ENCODE data around the gene TIMM8A.

DNA sequence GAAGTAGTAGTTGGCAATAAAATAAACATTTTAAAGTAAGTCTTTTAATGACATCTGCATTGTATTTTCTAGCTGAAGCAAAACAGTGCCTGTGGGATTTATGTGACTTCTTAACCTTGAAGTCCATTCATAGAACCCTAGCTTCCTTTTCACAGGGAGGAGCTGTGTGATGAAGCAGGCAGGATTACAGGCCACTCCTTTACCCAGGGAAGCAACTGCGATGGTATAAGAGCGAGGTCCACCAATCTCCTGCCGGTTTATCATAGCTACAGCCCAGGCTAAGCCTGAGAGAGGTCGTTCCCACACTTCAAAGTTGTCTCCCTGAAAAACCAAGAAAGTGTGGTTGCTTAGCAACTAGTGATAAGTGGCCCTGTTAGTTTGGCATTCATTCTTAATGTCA is 49.2 kb upstream of the TIMM8A start:
- no peak for TF ChIP-seq CHD2 (IDR thresholded peaks at IDR 0.05; ENCODE audit: low read length, partially characterized antibody)
- TF ChIP-seq ZFP36 (IDR thresholded peaks at IDR 0.05; ENCODE audit: borderline replicate concordance, partially characterized antibody): no peak
- TF ChIP-seq POLR2A (IDR thresholded peaks at IDR 0.05; ENCODE audit: low read length): no peak
- no peak for TF ChIP-seq RAD21 (conservative IDR thresholded peaks at IDR 0.05 in 1 of 2, IDR thresholded peaks at IDR 0.05 in 1 of 2)
- TF ChIP-seq, protein P1, sequence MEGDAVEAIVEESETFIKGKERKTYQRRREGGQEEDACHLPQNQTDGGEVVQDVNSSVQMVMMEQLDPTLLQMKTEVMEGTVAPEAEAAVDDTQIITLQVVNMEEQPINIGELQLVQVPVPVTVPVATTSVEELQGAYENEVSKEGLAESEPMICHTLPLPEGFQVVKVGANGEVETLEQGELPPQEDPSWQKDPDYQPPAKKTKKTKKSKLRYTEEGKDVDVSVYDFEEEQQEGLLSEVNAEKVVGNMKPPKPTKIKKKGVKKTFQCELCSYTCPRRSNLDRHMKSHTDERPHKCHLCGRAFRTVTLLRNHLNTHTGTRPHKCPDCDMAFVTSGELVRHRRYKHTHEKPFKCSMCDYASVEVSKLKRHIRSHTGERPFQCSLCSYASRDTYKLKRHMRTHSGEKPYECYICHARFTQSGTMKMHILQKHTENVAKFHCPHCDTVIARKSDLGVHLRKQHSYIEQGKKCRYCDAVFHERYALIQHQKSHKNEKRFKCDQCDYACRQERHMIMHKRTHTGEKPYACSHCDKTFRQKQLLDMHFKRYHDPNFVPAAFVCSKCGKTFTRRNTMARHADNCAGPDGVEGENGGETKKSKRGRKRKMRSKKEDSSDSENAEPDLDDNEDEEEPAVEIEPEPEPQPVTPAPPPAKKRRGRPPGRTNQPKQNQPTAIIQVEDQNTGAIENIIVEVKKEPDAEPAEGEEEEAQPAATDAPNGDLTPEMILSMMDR (IDR thresholded peaks at IDR 0.05): no peak
- TF ChIP-seq NR3C1 (IDR thresholded peaks at IDR 0.05): no peak
- no peak for TF ChIP-seq POLR2AphosphoS2 (conservative IDR thresholded peaks at IDR 0.05; ENCODE audit: low read length)
